ENCODE results near the gene OR2T29. TPM values are rescaled to one million over a fixed set of nuclear protein-coding genes. Genes with fewer than 3 reads are reported as not detected.
"Not testable (repeated sequence)": the region's sequence is repeated elsewhere in the genome, so short reads cannot be mapped to it uniquely, and the experiment has no call there.

Gene OR2T29, protein sequence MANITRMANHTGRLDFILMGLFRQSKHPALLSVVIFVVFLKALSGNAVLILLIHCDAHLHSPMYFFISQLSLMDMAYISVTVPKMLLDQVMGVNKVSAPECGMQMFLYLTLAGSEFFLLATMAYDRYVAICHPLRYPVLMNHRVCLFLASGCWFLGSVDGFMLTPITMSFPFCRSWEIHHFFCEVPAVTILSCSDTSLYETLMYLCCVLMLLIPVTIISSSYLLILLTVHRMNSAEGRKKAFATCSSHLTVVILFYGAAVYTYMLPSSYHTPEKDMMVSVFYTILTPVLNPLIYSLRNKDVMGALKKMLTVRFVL
- total RNA-seq: not detected in 2 replicates
- not detected in 2 replicates for polyA plus RNA-seq

DNA sequence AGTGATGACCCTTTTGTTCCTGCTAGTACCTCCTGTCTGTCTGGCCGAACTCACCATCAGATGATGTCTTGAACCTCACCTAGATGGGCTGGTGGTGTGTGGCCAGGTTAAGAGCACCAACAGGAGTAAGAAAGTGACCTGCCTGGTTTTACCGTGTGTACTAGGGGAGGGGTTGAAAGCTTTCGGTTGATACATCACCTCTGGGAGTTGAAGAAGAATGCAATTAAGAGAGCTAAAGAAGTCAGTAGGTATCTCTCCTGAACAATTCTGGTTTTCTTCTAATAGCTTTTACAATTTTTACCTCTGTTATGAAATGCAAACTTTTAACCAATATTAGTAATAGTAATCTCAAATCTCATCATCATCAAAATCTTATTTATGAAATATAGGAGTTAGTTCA, at the start of gene OR2T29:
OR2T29 (minus strand) TSS at position 101 of the 400 bp plus-strand sequence. CDS start 3,281 bp downstream, outside the sequence.
- not testable (repeated sequence) for H3K4me1 ChIP-seq (ENCODE audit: low read depth); H3K27me3 ChIP-seq; DNase-seq (ENCODE audit: low read depth in 1 of 2, low spot score in 1 of 2); H3K27ac ChIP-seq; H3K4me3 ChIP-seq; H3K9me3 ChIP-seq (ENCODE audit: low read depth); H3K36me3 ChIP-seq

DNA sequence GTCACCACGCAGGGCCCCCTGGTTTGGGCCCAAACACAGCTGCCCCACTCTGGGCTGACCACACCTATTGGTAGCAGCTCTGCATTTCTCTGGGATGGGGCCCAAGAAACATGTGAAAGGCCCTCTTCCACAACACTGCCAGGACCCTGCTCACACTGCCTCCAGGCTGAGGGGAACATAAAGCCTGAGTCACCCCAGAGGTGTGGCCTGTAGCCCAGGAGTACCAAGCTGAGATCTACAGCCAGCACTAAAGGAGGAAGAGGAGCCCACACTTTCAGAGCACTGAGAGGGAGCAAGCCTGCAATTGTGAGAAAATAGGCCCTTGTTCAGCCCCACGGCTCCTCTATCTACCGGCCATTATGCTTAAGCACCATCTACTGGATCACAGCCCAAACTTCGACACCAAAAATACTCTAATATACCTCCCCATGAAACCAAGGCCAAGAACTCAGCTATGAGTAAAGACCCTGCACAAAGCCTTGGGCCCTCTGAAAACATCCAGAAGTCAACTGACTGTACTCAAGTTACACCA, 49.4 kb upstream of the OR2T29 start:
- Histone ChIP-seq H3K9me3 (ENCODE audit: low read depth) (no peaks in the 10 kb centered on the region), H3K36me3 (no peaks in the 10 kb centered on the region), H3K27ac (no peak overlapping the region), H3K4me1 (ENCODE audit: low read depth) (no peaks in the 10 kb centered on the region), H3K27me3 (no peaks in the 10 kb centered on the region), H3K4me3 (no peak overlapping the region)
- no peak for DNase-seq (ENCODE audit: low read depth in 1 of 2, low spot score in 1 of 2)
- TF ChIP-seq, protein P1, sequence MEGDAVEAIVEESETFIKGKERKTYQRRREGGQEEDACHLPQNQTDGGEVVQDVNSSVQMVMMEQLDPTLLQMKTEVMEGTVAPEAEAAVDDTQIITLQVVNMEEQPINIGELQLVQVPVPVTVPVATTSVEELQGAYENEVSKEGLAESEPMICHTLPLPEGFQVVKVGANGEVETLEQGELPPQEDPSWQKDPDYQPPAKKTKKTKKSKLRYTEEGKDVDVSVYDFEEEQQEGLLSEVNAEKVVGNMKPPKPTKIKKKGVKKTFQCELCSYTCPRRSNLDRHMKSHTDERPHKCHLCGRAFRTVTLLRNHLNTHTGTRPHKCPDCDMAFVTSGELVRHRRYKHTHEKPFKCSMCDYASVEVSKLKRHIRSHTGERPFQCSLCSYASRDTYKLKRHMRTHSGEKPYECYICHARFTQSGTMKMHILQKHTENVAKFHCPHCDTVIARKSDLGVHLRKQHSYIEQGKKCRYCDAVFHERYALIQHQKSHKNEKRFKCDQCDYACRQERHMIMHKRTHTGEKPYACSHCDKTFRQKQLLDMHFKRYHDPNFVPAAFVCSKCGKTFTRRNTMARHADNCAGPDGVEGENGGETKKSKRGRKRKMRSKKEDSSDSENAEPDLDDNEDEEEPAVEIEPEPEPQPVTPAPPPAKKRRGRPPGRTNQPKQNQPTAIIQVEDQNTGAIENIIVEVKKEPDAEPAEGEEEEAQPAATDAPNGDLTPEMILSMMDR (IDR thresholded peaks at IDR 0.05; ENCODE audit: low read depth, low read length): no peak

DNA sequence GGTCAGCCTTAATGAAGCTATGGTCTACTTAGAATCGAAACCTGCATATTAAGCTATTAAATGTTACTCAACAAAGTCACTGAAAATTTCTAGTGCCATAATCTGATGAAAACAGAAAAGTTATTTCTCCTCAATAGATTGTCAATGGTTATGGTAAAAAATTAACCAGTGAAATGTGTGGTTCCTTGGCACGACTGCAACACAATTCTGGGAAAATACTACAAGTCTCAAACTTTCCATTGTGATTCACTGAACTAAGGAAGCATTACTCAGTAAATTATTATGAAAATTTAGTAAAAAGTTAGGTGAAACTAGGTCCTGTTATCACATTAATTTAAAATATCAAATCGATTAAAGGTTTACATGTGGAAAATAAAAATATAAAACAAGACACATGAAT, 47.7 kb upstream of the OR2T29 start:
- H3K27me3 ChIP-seq: no peaks in the 10 kb centered on the region
- H3K36me3 ChIP-seq: no peaks in the 10 kb centered on the region
- DNase-seq (ENCODE audit: low read depth in 1 of 2, low spot score in 1 of 2): no peak
- H3K9me3 ChIP-seq (ENCODE audit: low read depth): no peaks in the 10 kb centered on the region
- H3K4me1 ChIP-seq (ENCODE audit: low read depth): no peaks in the 10 kb centered on the region
- H3K4me3 ChIP-seq: no peak overlapping the region
- TF ChIP-seq, protein P1 (IDR thresholded peaks at IDR 0.05; ENCODE audit: low read depth, low read length): no peak
- H3K27ac ChIP-seq: no peak overlapping the region

DNA sequence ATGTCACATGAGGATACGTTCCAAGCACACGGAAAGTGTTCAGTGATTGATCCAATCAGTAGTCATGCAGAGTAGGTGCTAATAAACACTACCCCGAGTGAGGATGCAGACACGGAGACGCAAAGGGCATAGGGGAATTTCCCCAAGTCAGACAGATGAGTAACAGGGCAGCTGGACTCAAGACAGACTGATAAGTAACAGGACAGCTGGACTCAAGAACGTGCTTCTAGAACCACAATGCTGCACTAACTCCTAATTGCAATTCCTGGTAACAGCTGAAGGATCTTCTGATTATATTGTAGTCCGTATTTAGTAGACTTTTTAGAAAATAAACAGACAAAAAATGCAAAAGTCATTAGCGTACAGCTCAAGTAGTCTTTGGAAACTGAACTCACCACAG, 36.8 kb upstream of the OR2T29 start:
- Histone ChIP-seq H3K4me1 (ENCODE audit: low read depth) (no peaks in the 10 kb centered on the region), H3K27me3 (no peaks in the 10 kb centered on the region), H3K27ac (no peak overlapping the region), H3K4me3 (no peak overlapping the region), H3K9me3 (ENCODE audit: low read depth) (no peaks in the 10 kb centered on the region), H3K36me3 (no peaks in the 10 kb centered on the region)
- TF ChIP-seq, protein P1 (IDR thresholded peaks at IDR 0.05; ENCODE audit: low read depth, low read length): no peak
- no peak for DNase-seq (ENCODE audit: low read depth in 1 of 2, low spot score in 1 of 2)

DNA sequence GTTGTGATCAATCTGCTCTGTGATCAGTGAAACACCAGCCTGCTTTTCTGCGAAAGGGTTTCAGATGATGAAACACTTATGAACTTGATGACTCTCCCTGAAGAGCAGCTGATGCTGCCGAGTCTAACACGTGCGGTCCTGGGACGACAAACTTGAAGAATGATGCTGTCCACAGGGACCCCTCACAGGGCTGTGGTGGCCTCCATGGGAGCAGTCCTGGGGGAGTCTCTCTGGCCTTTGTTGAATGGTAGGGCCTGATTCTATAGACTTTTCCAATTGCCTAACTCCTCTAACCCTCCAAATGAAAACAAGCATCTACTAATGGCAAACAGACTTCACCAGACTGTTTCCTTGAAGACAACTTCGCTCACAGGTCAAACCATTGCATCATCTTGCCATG, 35.0 kb upstream of the OR2T29 start, which contains the start of gene OR2T10:
OR2T10 (minus strand) TSS at position 112 of the 400 bp plus-strand sequence. CDS start 3,932 bp downstream, outside the sequence.
- no peak for DNase-seq (ENCODE audit: low read depth in 1 of 2, low spot score in 1 of 2)
- H3K27ac ChIP-seq: no peak within 1 kb of the TSS
- H3K4me1 ChIP-seq (ENCODE audit: low read depth): no peaks in the 10 kb centered on the region
- H3K36me3 ChIP-seq: no peaks in the 10 kb centered on the region
- no peak within 1 kb of the TSS for H3K4me3 ChIP-seq
- TF ChIP-seq, protein P1 (IDR thresholded peaks at IDR 0.05; ENCODE audit: low read depth, low read length): no peak
- H3K27me3 ChIP-seq: no peaks in the 10 kb centered on the region
- no peaks in the 10 kb centered on the region for H3K9me3 ChIP-seq (ENCODE audit: low read depth)

DNA sequence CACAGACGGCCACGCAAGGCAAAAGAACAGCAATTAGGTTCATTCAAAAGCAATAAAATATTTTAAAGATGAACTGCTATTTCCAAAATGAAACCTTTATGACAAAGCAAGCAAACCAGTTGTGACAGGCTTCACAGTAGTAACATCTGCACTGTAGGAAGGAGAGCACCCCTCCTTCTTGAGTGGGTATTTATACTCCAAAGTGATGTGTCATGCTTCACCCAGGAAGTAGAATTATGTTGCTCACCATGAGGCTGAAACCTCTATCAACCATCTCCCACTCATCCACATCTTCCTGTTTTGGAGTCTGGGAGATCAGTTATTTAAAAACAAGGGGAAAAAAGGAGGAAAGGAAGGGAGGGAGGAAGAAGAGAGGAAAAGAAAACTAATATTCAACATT, 34.0 kb upstream of the OR2T29 start:
- no peaks in the 10 kb centered on the region for H3K9me3 ChIP-seq (ENCODE audit: low read depth)
- no peak overlapping the region for H3K27ac ChIP-seq
- TF ChIP-seq, protein P1 (IDR thresholded peaks at IDR 0.05; ENCODE audit: low read depth, low read length): no peak
- H3K27me3 ChIP-seq: no peaks in the 10 kb centered on the region
- no peaks in the 10 kb centered on the region for H3K4me1 ChIP-seq (ENCODE audit: low read depth)
- H3K4me3 ChIP-seq: no peak overlapping the region
- no peak for DNase-seq (ENCODE audit: low read depth in 1 of 2, low spot score in 1 of 2)
- H3K36me3 ChIP-seq: no peaks in the 10 kb centered on the region
